ENCODE data around the gene SHTN1.

The SHTN1 gene

GRCh38 chr10:116875897-116876296 is 129.1 kb downstream of the SHTN1 start:
- TF ChIP-seq CTCF (IDR thresholded peaks at IDR 0.05; ENCODE audit: low read depth, low read length): no peak
- DNase-seq (ENCODE audit: extremely low read depth, low read depth): no peak

GRCh38 chr10:116873134-116873533 is 131.9 kb downstream of the SHTN1 start:
- DNase-seq (ENCODE audit: extremely low read depth, low read depth): no peak
- no peak for TF ChIP-seq CTCF (IDR thresholded peaks at IDR 0.05; ENCODE audit: low read depth, low read length)

- DNase-seq (ENCODE audit: extremely low read depth, low read depth): no peak
- no peak for TF ChIP-seq CTCF (IDR thresholded peaks at IDR 0.05; ENCODE audit: low read depth, low read length)
Measured at GRCh38 chr10:116870949-116871348, 134.0 kb downstream of the SHTN1 start.

- DNase-seq (ENCODE audit: extremely low read depth, low read depth): no peak
Measured at GRCh38 chr10:116868722-116869121, 136.3 kb downstream of the SHTN1 start.

GRCh38 chr10:116868198-116868676 is 136.8 kb downstream of the SHTN1 start:
- TF ChIP-seq CTCF (IDR thresholded peaks at IDR 0.05; ENCODE audit: low read depth, low read length): no peak
- DNase-seq (ENCODE audit: extremely low read depth, low read depth): no peak

More at GRCh38 chr10:116868722-116869121, 136.3 kb downstream of the SHTN1 start:
- TF ChIP-seq CTCF (IDR thresholded peaks at IDR 0.05; ENCODE audit: low read depth, low read length): no peak

- no peak for TF ChIP-seq CTCF (IDR thresholded peaks at IDR 0.05; ENCODE audit: low read depth, low read length)
- DNase-seq (ENCODE audit: extremely low read depth, low read depth): no peak
Measured at GRCh38 chr10:116866987-116867595, 137.9 kb downstream of the SHTN1 start.

- no peak for DNase-seq (ENCODE audit: extremely low read depth, low read depth)
- no peak for TF ChIP-seq CTCF (IDR thresholded peaks at IDR 0.05; ENCODE audit: low read depth, low read length)
Measured at GRCh38 chr10:116866066-116866465, 138.9 kb downstream of the SHTN1 start.
